GM12878 (cell line): Measurements from ENCODE around the gene CLDN9. TPM values are rescaled to one million over a fixed set of nuclear protein-coding genes. Genes with fewer than 3 reads are reported as not detected.

Source experiments
- ATAC-seq: fragments of 200-7000 bp; cut with Tn5 transposase; 3 replicates; pipeline ENCODE4 v1.9.1; 2020; ENCODE audit warnings: mild to moderate bottlenecking, moderate library complexity
- BruUV-seq: library from RNA; stranded (reverse); fragments of 400-500 nt; replicated peaks from 2 replicates; lab custom pipeline; 2021; lab: Mats Ljungman, UMichigan
- CTCF ChIA-PET: fragments of 300-600 bp; sonication (Branson Sonifier 250); formaldehyde crosslinking; extraction: SDS; loops from one replicate; lab custom pipeline; 2021; ENCODE audit warnings: inconsistent platforms; lab: Yijun Ruan, JAX
- POLR2A ChIA-PET: fragments of 350-600 bp; formaldehyde crosslinking; extraction: SDS; loops from one replicate; lab custom pipeline; 2021; ENCODE audit warnings: inconsistent platforms; lab: Charles Lee
- RAD21 ChIA-PET: fragments of 300-600 bp; sonication (Branson Sonifier 250); formaldehyde crosslinking; loops from one replicate; lab custom pipeline; 2023; ENCODE audit warnings: antibody characterized with exemption; ENCODE audit not compliant: unreplicated experiment; lab: Charles Lee
- SMC1A ChIA-PET: fragments of 300-600 bp; sonication (Branson Sonifier 250); formaldehyde crosslinking; loops from one replicate; lab custom pipeline; 2023; ENCODE audit not compliant: unreplicated experiment, uncharacterized antibody; lab: Charles Lee
- DNase-seq: peaks from one replicate; pipeline ENCODE4 v3.0.0-alpha.2; 2011; ENCODE audit warnings: low read depth, low spot score
- FAIRE-seq: peaks from 3 replicates; lab custom pipeline; 2011; peaks lifted over from hg19 to GRCh38; lab: Jason Lieb, UNC
- H2AFZ ChIP-seq: 2 replicates; pipeline ENCODE4 v1.6.0; 2011; ENCODE audit warnings: low read depth, low read length, control low read depth; ENCODE audit not compliant: control insufficient read depth
- H3K27ac ChIP-seq: 2 replicates; pipeline ENCODE4 v1.5.1; 2011; ENCODE audit warnings: control low read depth; ENCODE audit not compliant: control insufficient read depth, insufficient read depth
- H3K27me3 ChIP-seq, 2 experiments: replicated peaks in 1 of 2; 2 replicates each; pipeline versions ENCODE4 v1.6.0 to v1.6.1; 2011; ENCODE audit warnings: low read length in 1 of 2; ENCODE audit not compliant: control insufficient read depth in 2 of 2, insufficient read depth in 2 of 2
- H3K36me3 ChIP-seq, 2 experiments: 2 replicates each; pipeline ENCODE4 v1.5.1; 2011; ENCODE audit warnings: low read length in 1 of 2; ENCODE audit not compliant: control insufficient read depth in 2 of 2, insufficient read depth in 2 of 2
- H3K4me1 ChIP-seq: 2 replicates; pipeline ENCODE4 v1.6.1; 2011; ENCODE audit warnings: mild to moderate bottlenecking, low read length, moderate library complexity, mixed read lengths; ENCODE audit not compliant: control insufficient read depth, insufficient read depth
- H3K4me2 ChIP-seq: 2 replicates; pipeline ENCODE4 v1.6.0; 2011; ENCODE audit warnings: control low read depth; ENCODE audit not compliant: control insufficient read depth, insufficient read depth
- H3K4me3 ChIP-seq: fragments of 200-600 bp; sonication (generic); 2 replicates; pipeline ENCODE4 v1.5.1; 2016
- H3K79me2 ChIP-seq: 2 replicates; pipeline ENCODE4 v1.6.0; 2011; ENCODE audit warnings: low read length; ENCODE audit not compliant: control insufficient read depth, insufficient read depth
- H3K9ac ChIP-seq: 2 replicates; pipeline ENCODE4 v1.8.0; 2011; ENCODE audit warnings: low read length, control low read depth, mixed read lengths; ENCODE audit not compliant: control insufficient read depth, insufficient read depth
- H3K9me3 ChIP-seq: replicated peaks from 3 replicates; pipeline ENCODE4 v1.5.1; 2011; ENCODE audit warnings: mild to moderate bottlenecking, low read length; ENCODE audit not compliant: control insufficient read depth, insufficient read depth
- H4K20me1 ChIP-seq: 2 replicates; pipeline ENCODE4 v1.6.0; 2011; ENCODE audit not compliant: control insufficient read depth, insufficient read depth
- ATF7 ChIP-seq: fragments of 450-650 bp; IDR thresholded peaks from 2 replicates; pipeline ENCODE4 v1.6.1; 2016; ENCODE audit warnings: low read depth, mild to moderate bottlenecking
- CBX5 ChIP-seq: sonication (generic); IDR thresholded peaks from 2 replicates; pipeline ENCODE4 v1.6.1; 2016; ENCODE audit warnings: low read depth, moderate library complexity, mild to moderate bottlenecking, inconsistent platforms
- EED ChIP-seq: sonication (generic); IDR thresholded peaks from 2 replicates; pipeline ENCODE4 v1.6.1; 2016; ENCODE audit warnings: antibody characterized with exemption, low read depth
- NFIC ChIP-seq: IDR thresholded peaks from 2 replicates; pipeline ENCODE4 v1.6.1; 2012; ENCODE audit warnings: low read depth, mild to moderate bottlenecking, inconsistent platforms, low read length, moderate library complexity
- POLR2AphosphoS5 ChIP-seq: IDR thresholded peaks from 2 replicates; pipeline ENCODE4 v1.6.1; 2011; ENCODE audit warnings: mild to moderate bottlenecking, low read length, inconsistent platforms
- RELA ChIP-seq: fragments of 450-650 bp; IDR thresholded peaks from 2 replicates; pipeline ENCODE4 v1.8.0; 2014; ENCODE audit warnings: borderline replicate concordance; ENCODE audit not compliant: partially characterized antibody
- TBL1XR1 ChIP-seq: IDR thresholded peaks from 2 replicates; pipeline ENCODE4 v1.6.1; 2012; ENCODE audit warnings: low read depth, low read length, improper control_type of control experiment
- ZNF24 ChIP-seq: fragments of 450-650 bp; IDR thresholded peaks from 2 replicates; pipeline ENCODE4 v1.6.1; 2017; ENCODE audit warnings: antibody characterized with exemption, mild to moderate bottlenecking
- ZNF384 ChIP-seq: IDR thresholded peaks from 2 replicates; pipeline ENCODE4 v1.6.1; 2012; ENCODE audit warnings: low read depth, mild to moderate bottlenecking, low read length, improper control_type of control experiment, borderline replicate concordance
- WGBS: methylation state at CpG from one replicate; pipeline ENCODE4 v1.1.6; 2016; ENCODE audit warnings: low lambda C conversion rate; ENCODE audit not compliant: insufficient replicate concordance, insufficient coverage; ENCODE audit errors: missing lambda C conversion rate; 5-methylcytosine and 5-hydroxymethylcytosine counted together
- in situ Hi-C: fragments of 300-500 bp; cut with MboI; formaldehyde crosslinking; loops from 9 replicates; pipeline ENCODE4 v1.14.3; 2018; ENCODE audit warnings: mixed read lengths
- intact Hi-C: fragments of 100-400 bp; cut with micrococcal nuclease; formaldehyde crosslinking; loops from one replicate; pipeline ENCODE4 v1.14.2; 2022; ENCODE audit not compliant: unreplicated experiment
- polyA plus RNA-seq, 11 experiments: library from polyadenylated mRNA; depleted of rRNA in 4 of 11; unstranded in 6 of 11; stranded (reverse) in 5 of 11; fragments of >200 nt; fragmentation: Nextera tagmentation in 4 of 11; fragmentation: Illumina TruSeq in 1 of 11; extraction: Ambion mirVana in 4 of 11; extraction: Trizol in 1 of 11; gene quantifications; 1 replicate in 1 of 11; 2 replicates in 10 of 11; pipeline versions ENCODE4 v1.2.1 to v1.2.3, GENCODE V29; 2011 to 2016; ENCODE audit warnings: inconsistent platforms in 2 of 11, missing spikeins in 2 of 11, low read depth in 1 of 11
- total RNA-seq, 4 experiments: library from RNA; depleted of rRNA in 3 of 4; stranded (reverse); fragments of >200 nt in 3 of 4; fragmentation: Illumina TruSeq in 1 of 4; extraction: Trizol in 1 of 4; gene quantifications; 2 replicates each; pipeline versions ENCODE4 v1.2.1 to v1.2.3, GENCODE V29; 2013 to 2021
- TF ChIP-seq, protein P1 (sequence below): fragments of 450-650 bp; IDR thresholded peaks from 2 replicates; pipeline ENCODE4 v1.6.1; 2017; ENCODE audit warnings: mild to moderate bottlenecking, low read depth, inconsistent platforms; ENCODE audit not compliant: poor library complexity, severe bottlenecking
- TF ChIP-seq, protein P2 (sequence below): fragments of 450-650 bp; IDR thresholded peaks from 2 replicates; pipeline ENCODE4 v1.6.1; 2016; ENCODE audit warnings: mild to moderate bottlenecking
- TF ChIP-seq, protein P3 (sequence below): fragments of 450-650 bp; IDR thresholded peaks from 2 replicates; pipeline ENCODE4 v1.6.1; 2018; ENCODE audit warnings: borderline replicate concordance, mild to moderate bottlenecking; ENCODE audit not compliant: partially characterized antibody

Gene CLDN9
- total and polyA plus RNA-seq, 10 of the 15 experiments (the other 5 are each of a cell fraction or from before 2014, with no cell fraction given), result not detected

DNA sequence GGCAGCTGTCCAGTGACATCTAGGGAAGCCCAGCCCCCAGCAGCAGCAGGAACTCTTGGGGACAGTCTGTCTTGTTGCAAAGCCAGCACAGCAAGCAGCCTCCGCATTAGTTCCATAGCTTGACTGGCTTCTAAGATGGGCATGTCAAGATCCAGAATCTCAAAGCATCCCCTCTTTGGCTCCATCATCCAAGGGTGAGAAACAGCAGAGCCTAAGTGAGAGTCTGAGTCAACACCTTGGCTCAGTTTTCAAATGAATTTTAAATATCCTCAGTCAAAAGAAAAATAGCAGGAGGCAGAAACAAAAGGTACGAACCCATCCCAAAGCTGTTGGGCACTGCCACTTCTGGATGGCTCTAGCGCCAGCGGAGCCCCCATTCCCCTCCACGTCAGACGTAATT is 2.2 kb downstream of the CLDN9 start:
- WGBS, result 86% methylated on average over 6 of the region's 6 CpGs
- no peaks in the 10 kb centered on the region for H3K79me2 ChIP-seq
- H3K9ac ChIP-seq, result no peak overlapping the region
- ATAC-seq (no peak), FAIRE-seq (no peak), DNase-seq (no peak)
- BruUV-seq, result no TSS peak
- CTCF ChIA-PET, result interaction anchor here (1.3 kb wide), 1 partner anchor 17 kb away, joined by 4 read pairs; no protein-coding TSS in a partner anchor
- H2AFZ ChIP-seq, result no peak overlapping the region
- H4K20me1 ChIP-seq, result no peaks in the 10 kb centered on the region
- POLR2A ChIA-PET, result interaction anchor here (0.6 kb wide), 1 partner anchor 12 kb away, joined by 4 read pairs; no protein-coding TSS in a partner anchor
- TF ChIP-seq, protein P1, sequence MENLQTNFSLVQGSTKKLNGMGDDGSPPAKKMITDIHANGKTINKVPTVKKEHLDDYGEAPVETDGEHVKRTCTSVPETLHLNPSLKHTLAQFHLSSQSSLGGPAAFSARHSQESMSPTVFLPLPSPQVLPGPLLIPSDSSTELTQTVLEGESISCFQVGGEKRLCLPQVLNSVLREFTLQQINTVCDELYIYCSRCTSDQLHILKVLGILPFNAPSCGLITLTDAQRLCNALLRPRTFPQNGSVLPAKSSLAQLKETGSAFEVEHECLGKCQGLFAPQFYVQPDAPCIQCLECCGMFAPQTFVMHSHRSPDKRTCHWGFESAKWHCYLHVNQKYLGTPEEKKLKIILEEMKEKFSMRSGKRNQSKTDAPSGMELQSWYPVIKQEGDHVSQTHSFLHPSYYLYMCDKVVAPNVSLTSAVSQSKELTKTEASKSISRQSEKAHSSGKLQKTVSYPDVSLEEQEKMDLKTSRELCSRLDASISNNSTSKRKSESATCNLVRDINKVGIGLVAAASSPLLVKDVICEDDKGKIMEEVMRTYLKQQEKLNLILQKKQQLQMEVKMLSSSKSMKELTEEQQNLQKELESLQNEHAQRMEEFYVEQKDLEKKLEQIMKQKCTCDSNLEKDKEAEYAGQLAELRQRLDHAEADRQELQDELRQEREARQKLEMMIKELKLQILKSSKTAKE, result no peak
- no peak for TF ChIP-seq CBX5
- TF ChIP-seq, protein P2, sequence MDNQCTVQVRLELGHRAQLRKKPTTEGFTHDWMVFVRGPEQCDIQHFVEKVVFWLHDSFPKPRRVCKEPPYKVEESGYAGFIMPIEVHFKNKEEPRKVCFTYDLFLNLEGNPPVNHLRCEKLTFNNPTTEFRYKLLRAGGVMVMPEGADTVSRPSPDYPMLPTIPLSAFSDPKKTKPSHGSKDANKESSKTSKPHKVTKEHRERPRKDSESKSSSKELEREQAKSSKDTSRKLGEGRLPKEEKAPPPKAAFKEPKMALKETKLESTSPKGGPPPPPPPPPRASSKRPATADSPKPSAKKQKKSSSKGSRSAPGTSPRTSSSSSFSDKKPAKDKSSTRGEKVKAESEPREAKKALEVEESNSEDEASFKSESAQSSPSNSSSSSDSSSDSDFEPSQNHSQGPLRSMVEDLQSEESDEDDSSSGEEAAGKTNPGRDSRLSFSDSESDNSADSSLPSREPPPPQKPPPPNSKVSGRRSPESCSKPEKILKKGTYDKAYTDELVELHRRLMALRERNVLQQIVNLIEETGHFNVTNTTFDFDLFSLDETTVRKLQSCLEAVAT, result no peak
- TF ChIP-seq ZNF24, result no peak
- TF ChIP-seq ATF7, result no peak
- TF ChIP-seq TBL1XR1, result no peak
- TF ChIP-seq NFIC, result no peak
- TF ChIP-seq EED, result no peak
- no peak for TF ChIP-seq RELA
- TF ChIP-seq, protein P3, sequence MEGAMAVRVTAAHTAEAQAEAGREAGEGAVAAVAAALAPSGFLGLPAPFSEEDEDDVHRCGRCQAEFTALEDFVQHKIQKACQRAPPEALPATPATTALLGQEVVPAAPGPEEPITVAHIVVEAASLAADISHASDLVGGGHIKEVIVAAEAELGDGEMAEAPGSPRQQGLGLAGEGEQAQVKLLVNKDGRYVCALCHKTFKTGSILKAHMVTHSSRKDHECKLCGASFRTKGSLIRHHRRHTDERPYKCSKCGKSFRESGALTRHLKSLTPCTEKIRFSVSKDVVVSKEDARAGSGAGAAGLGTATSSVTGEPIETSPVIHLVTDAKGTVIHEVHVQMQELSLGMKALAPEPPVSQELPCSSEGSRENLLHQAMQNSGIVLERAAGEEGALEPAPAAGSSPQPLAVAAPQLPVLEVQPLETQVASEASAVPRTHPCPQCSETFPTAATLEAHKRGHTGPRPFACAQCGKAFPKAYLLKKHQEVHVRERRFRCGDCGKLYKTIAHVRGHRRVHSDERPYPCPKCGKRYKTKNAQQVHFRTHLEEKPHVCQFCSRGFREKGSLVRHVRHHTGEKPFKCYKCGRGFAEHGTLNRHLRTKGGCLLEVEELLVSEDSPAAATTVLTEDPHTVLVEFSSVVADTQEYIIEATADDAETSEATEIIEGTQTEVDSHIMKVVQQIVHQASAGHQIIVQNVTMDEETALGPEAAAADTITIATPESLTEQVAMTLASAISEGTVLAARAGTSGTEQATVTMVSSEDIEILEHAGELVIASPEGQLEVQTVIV, result no peak
- TF ChIP-seq POLR2AphosphoS5, result no peak
- no peak for TF ChIP-seq ZNF384
- H3K4me2 ChIP-seq, result no peak overlapping the region
- H3K4me3 ChIP-seq, result no peak overlapping the region
- peaks cover 0 to 10% of the 10 kb centered on the region in 2 experiments for H3K27me3 ChIP-seq
- no peaks in the 10 kb centered on the region for H3K9me3 ChIP-seq
- RAD21 ChIA-PET, result interaction anchor here (0.7 kb wide), 1 partner anchor 60 kb away, joined by 3 read pairs; no protein-coding TSS in a partner anchor
- intact Hi-C loops, result no loop called here
- SMC1A ChIA-PET, result no interaction called here
- no peaks in the 10 kb centered on the region; the same call in 1 of the 2 replicates for H3K4me1 ChIP-seq
- in situ Hi-C loops, result no loop called here
- H3K27ac ChIP-seq, result no peak overlapping the region
- no peaks in the 10 kb centered on the region for H3K36me3 ChIP-seq
